Thyroid gland (tissue), 4 donors: Measurements from ENCODE around the gene DCUN1D2.

ENCODE experiments used
- CTCF ChIP-seq, 6 experiments: fragments of 200-600 bp in 3 of 6; fragments of 450-650 bp in 3 of 6; sonication (generic) in 3 of 6; IDR thresholded peaks; one replicate each; pipeline ENCODE4 v1.5.1; 2016 to 2019; ENCODE audit warnings: antibody characterized with exemption in 6 of 6, mild to moderate bottlenecking in 2 of 6, inconsistent platforms in 1 of 6, moderate library complexity in 1 of 6
- POLR2A ChIP-seq, 2 donors: fragments of 450-650 bp; IDR thresholded peaks; one replicate each; pipeline ENCODE4 v1.6.1; 2017; ENCODE audit warnings: antibody characterized with exemption in 2 of 2, mild to moderate bottlenecking in 2 of 2, moderate library complexity in 1 of 2

- no peak for TF ChIP-seq CTCF (IDR thresholded peaks at IDR 0.05)
- no peak for TF ChIP-seq POLR2A (IDR thresholded peaks at IDR 0.05)
Measured at GRCh38 chr13:113443991-113444390, 46.5 kb downstream of the DCUN1D2 start.
